Astrocyte (in vitro differentiated cells and primary cell): ENCODE measurements around the gene CDH23.

ENCODE experiments used
- CTCF ChIP-seq: IDR thresholded peaks from 2 replicates; pipeline ENCODE4 v1.5.1; 2011; ENCODE audit warnings: low read depth, mild to moderate bottlenecking, inconsistent platforms, low read length, moderate library complexity; ENCODE audit not compliant: insufficient read depth
- EZH2 ChIP-seq: IDR thresholded peaks from 2 replicates; pipeline ENCODE4 v1.6.1; 2012; ENCODE audit warnings: mild to moderate bottlenecking, low read length, inconsistent platforms; ENCODE audit not compliant: insufficient read depth

DNA sequence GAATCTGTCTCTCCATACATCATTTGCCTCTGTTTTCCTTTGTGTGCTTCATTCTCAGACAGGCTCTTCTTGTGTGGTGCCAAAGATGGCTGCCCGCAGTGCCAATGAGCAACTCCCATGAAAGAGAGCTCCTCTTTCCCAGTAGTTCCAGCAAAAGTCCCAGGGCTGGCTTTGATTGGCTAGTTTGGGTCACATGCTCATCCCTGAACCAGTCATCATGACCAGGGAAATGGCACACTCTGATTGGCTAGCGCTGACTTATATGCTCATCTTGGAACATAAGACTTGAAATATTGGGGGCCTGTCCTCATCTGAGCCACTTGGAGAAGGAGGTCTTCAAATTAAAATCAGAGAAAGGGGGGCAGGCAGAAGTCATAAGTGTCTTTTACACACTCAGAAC, 112.7 kb downstream of the CDH23 start:
- no peak for TF ChIP-seq CTCF
- TF ChIP-seq EZH2: no peak
